AG04449 (cell line): Measurements from ENCODE around the gene FXYD6.

ENCODE experiments used
- CTCF ChIA-PET: fragments of 350-600 bp; formaldehyde crosslinking; extraction: SDS; loops from one replicate; lab custom pipeline; 2021; ENCODE audit warnings: antibody characterized with exemption; lab: Yijun Ruan, JAX
- POLR2A ChIA-PET: fragments of 400-600, 350-600 bp; formaldehyde crosslinking; extraction: SDS; loops from one replicate; lab custom pipeline; 2020; ENCODE audit warnings: antibody characterized with exemption, inconsistent platforms; lab: Yijun Ruan, JAX
- DNase-seq: peaks from one replicate; pipeline ENCODE4 v3.0.0-alpha.2; 2010; ENCODE audit warnings: low read depth, low spot score
- H3K4me3 ChIP-seq: 2 replicates; pipeline ENCODE4 v1.5.1; 2011; ENCODE audit warnings: low read depth, mild to moderate bottlenecking, control low read depth, low read length
- CTCF ChIP-seq: IDR thresholded peaks from one replicate; pipeline ENCODE4 v1.5.1; 2011; ENCODE audit warnings: mild to moderate bottlenecking, moderate library complexity, low read length, control low read depth, inconsistent platforms; ENCODE audit not compliant: insufficient read depth; ENCODE audit errors: missing control alignments

FXYD6 gene

GRCh38 chr11:117830072-117830471, 46.4 kb downstream of the FXYD6 start:
- no peak for DNase-seq
- CTCF ChIA-PET = interaction anchor here (1.0 to 9.5 kb wide), 3 partner anchors 11 to 224 kb away, joined by 3 to 82 read pairs (median 15); no protein-coding TSS in a partner anchor
- H3K4me3 ChIP-seq = no peak overlapping the region
- TF ChIP-seq CTCF = no peak
- POLR2A ChIA-PET = no interaction called here

- no peak for TF ChIP-seq CTCF
- ChIA-PET POLR2A (no interaction called here), CTCF (interaction anchor here (1.0 to 9.5 kb wide), 3 partner anchors 11 to 224 kb away, joined by 3 to 82 read pairs (median 15); no protein-coding TSS in a partner anchor)
- no peak for DNase-seq
- no peak overlapping the region for H3K4me3 ChIP-seq
These were observed 47.1 kb downstream of the FXYD6 start for GRCh38 chr11:117829369-117829725.

- ChIA-PET POLR2A (interaction anchor here (0.7 kb wide), 1 partner anchor 56 kb away, joined by 3 read pairs; no protein-coding TSS in a partner anchor), CTCF (interaction anchor here (0.6 to 9.5 kb wide), 6 partner anchors 10 to 402 kb away, joined by 3 to 82 read pairs (median 6); no protein-coding TSS in a partner anchor)
- DNase-seq = no peak
- H3K4me3 ChIP-seq = no peak overlapping the region
- TF ChIP-seq CTCF = no peak
These were observed 47.7 kb downstream of the FXYD6 start for GRCh38 chr11:117828611-117829368.

- no peak for DNase-seq
- TF ChIP-seq CTCF = no peak
- CTCF ChIA-PET = interaction anchor here (0.6 to 9.5 kb wide), 10 partner anchors 9 to 401 kb away, joined by 3 to 82 read pairs (median 5); no protein-coding TSS in a partner anchor
- POLR2A ChIA-PET = interaction anchor here (0.7 kb wide), 1 partner anchor 57 kb away, joined by 3 read pairs; no protein-coding TSS in a partner anchor
- no peak overlapping the region for H3K4me3 ChIP-seq
These were observed 48.6 kb downstream of the FXYD6 start for GRCh38 chr11:117827521-117828511.

GRCh38 chr11:117826832-117827231, 49.6 kb downstream of the FXYD6 start:
- ChIA-PET CTCF (interaction anchor here (1.0 to 9.5 kb wide), 6 partner anchors 8 to 400 kb away, joined by 3 to 82 read pairs (median 6); no protein-coding TSS in a partner anchor), POLR2A (no interaction called here)
- TF ChIP-seq CTCF = no peak
- no peak for DNase-seq
- no peak overlapping the region for H3K4me3 ChIP-seq
